NCI-H1417 treated with DMSO at 0.1 percent for 48 hours (cell line): ENCODE measurements around the gene RNF224.
"Not testable (repeated sequence)": the region's sequence is repeated elsewhere in the genome, so short reads cannot be mapped to it uniquely, and the experiment has no call there.

ENCODE experiments used
- DNase-seq: peaks from one replicate; lab custom pipeline; 2025; lab: John Stamatoyannopoulos, UW

The RNF224 gene

GRCh38 chr9:137228506-137228967, 1.2 kb downstream of the RNF224 start:
- no peak for DNase-seq

- DNase-seq: no peak
Observed at GRCh38 chr9:137228968-137229896, 1.9 kb downstream of the RNF224 start.

- no peak for DNase-seq
Observed at GRCh38 chr9:137229903-137230704, 2.8 kb downstream of the RNF224 start.

GRCh38 chr9:137230705-137231371, 3.5 kb downstream of the RNF224 start, which contains the start of gene SLC34A3:
Gene SLC34A3, plus strand, starts transcription at chr9:137230901. Its CDS starts 802 bp downstream, at chr9:137231703.
- DNase-seq: no peak

GRCh38 chr9:137231372-137232039, 4.2 kb downstream of the RNF224 start:
- no peak for DNase-seq

- DNase-seq: no peak
Observed at GRCh38 chr9:137232101-137232500, 4.8 kb downstream of the RNF224 start.

- DNase-seq: no peak
Observed at GRCh38 chr9:137232510-137232909, 5.2 kb downstream of the RNF224 start.

- no peak for DNase-seq
Observed at GRCh38 chr9:137233143-137233980, 6.1 kb downstream of the RNF224 start.

- no peak for DNase-seq
Observed at GRCh38 chr9:137234055-137234697, 6.9 kb downstream of the RNF224 start.

- no peak for DNase-seq
Observed at GRCh38 chr9:137234758-137235423, 7.6 kb downstream of the RNF224 start.

- no peak for DNase-seq
Observed at GRCh38 chr9:137235424-137236237, 8.3 kb downstream of the RNF224 start.

GRCh38 chr9:137236238-137236935, 9.1 kb downstream of the RNF224 start:
- no peak for DNase-seq

GRCh38 chr9:137236936-137237421, 9.7 kb downstream of the RNF224 start:
- DNase-seq: no peak

GRCh38 chr9:137237759-137238726, 10.7 kb downstream of the RNF224 start:
- DNase-seq: no peak

GRCh38 chr9:137239541-137240200, 12.4 kb downstream of the RNF224 start:
- not testable (repeated sequence) for DNase-seq

- DNase-seq: no peak
Observed at GRCh38 chr9:137240318-137240840, 13.1 kb downstream of the RNF224 start.
